Suprapubic skin (tissue), 4 donors: Measurements from ENCODE around the gene RBPMS2.

Experiments
- CTCF ChIP-seq, 2 donors: fragments of 200-600 bp in 1 of 2; fragments of 450-650 bp in 1 of 2; sonication (generic) in 1 of 2; IDR thresholded peaks; one replicate each; pipeline ENCODE4 v1.5.1; 2016 to 2019; ENCODE audit warnings: antibody characterized with exemption in 2 of 2, mild to moderate bottlenecking in 1 of 2, moderate library complexity in 1 of 2
- EP300 ChIP-seq: sonication (generic); formaldehyde crosslinking; IDR thresholded peaks from one replicate; pipeline ENCODE4 v1.6.1; 2017; ENCODE audit warnings: antibody characterized with exemption
- POLR2AphosphoS5 ChIP-seq, 3 donors: sonication (generic); formaldehyde crosslinking; IDR thresholded peaks; one replicate each; pipeline ENCODE4 v1.6.1; 2017; ENCODE audit warnings: antibody characterized with exemption in 3 of 3

- TF ChIP-seq EP300 = no peak
- TF ChIP-seq CTCF (IDR thresholded peaks at IDR 0.05) = no peak
- no peak for TF ChIP-seq POLR2AphosphoS5 (IDR thresholded peaks at IDR 0.05)
Measured at GRCh38 chr15:64717130-64717529, 58.3 kb downstream of the RBPMS2 start.
